Transverse colon (tissue), 4 donors: Measurements from ENCODE around the gene BRK1. TPM values are rescaled to one million over a fixed set of nuclear protein-coding genes. Genes with fewer than 3 reads are reported as not detected.
"Not testable (repeated sequence)": the region's sequence is repeated elsewhere in the genome, so short reads cannot be mapped to it uniquely, and the experiment has no call there.

Experiments used
- DNase-seq: peaks from one replicate; pipeline ENCODE4 v3.0.0-alpha.2; 2019
- H3K27ac ChIP-seq, 4 donors: fragments of 200-600 bp; sonication (generic); 2 replicates each; pipeline ENCODE4 v1.5.1; 2016 to 2018; ENCODE audit warnings: inconsistent platforms in 4 of 4
- H3K27me3 ChIP-seq: fragments of 200-600 bp; sonication (generic); 2 replicates; pipeline ENCODE4 v1.5.1; 2017; ENCODE audit warnings: inconsistent platforms
- H3K36me3 ChIP-seq, 4 donors: fragments of 200-600 bp; sonication (generic); 2 replicates each; pipeline ENCODE4 v1.5.1; 2017 to 2019; ENCODE audit warnings: inconsistent platforms in 4 of 4
- H3K4me1 ChIP-seq, 4 donors: fragments of 200-600 bp; sonication (generic); 2 replicates each; pipeline ENCODE4 v1.5.1; 2017 to 2020; ENCODE audit warnings: inconsistent platforms in 4 of 4
- H3K4me3 ChIP-seq, 4 donors: fragments of 200-600 bp; sonication (generic); 1 replicate in 1 of 4; 2 replicates in 3 of 4; pipeline versions ENCODE4 v1.5.1 to v1.6.1; 2017 to 2019; ENCODE audit warnings: inconsistent platforms in 4 of 4
- H3K9me3 ChIP-seq, 2 donors: fragments of 200-600 bp; sonication (generic); 2 replicates each; pipeline ENCODE4 v1.5.1; 2017 to 2019; ENCODE audit warnings: inconsistent platforms in 2 of 2
- EP300 ChIP-seq: sonication (generic); formaldehyde crosslinking; IDR thresholded peaks from one replicate; pipeline ENCODE4 v1.6.1; 2017; ENCODE audit warnings: antibody characterized with exemption, low read depth
- POLR2A ChIP-seq: fragments of 450-650 bp; IDR thresholded peaks from one replicate; pipeline ENCODE4 v1.6.1; 2016; ENCODE audit warnings: antibody characterized with exemption, mild to moderate bottlenecking, moderate library complexity
- POLR2AphosphoS5 ChIP-seq, 3 donors: sonication (generic); formaldehyde crosslinking; IDR thresholded peaks; one replicate each; pipeline ENCODE4 v1.6.1; 2016; ENCODE audit warnings: antibody characterized with exemption in 3 of 3
- WGBS, 2 donors: methylation state at CpG; one replicate each; pipeline ENCODE4 v1.1.5; 2018; ENCODE audit warnings: low coverage in 1 of 2; 5-methylcytosine and 5-hydroxymethylcytosine counted together
- in situ Hi-C, 4 donors: fragments of 200-750 bp; cut with MboI; loops; one replicate each; pipeline versions ENCODE4 v1.15.0 to v1.15.1; 2017; ENCODE audit warnings: low sequenced_read_pairs in 3 of 4, low pct_ligation_motif_present in 1 of 4, low pct_unique_long_range_greater_than_20kb in 1 of 4
- intact Hi-C: fragments of 100-400 bp; cut with DNase I; formaldehyde crosslinking; loops from one replicate; pipeline ENCODE4 v1.15.1; 2023; ENCODE audit warnings: low total_unique reads
- total RNA-seq, 4 donors: library from RNA; depleted of rRNA; stranded (reverse); fragments of >200 nt; gene quantifications; one replicate each; pipeline ENCODE4 v1.1.0, GENCODE V29; 2016
- TF ChIP-seq, protein P1 (sequence below), 5 experiments: fragments of 200-600 bp in 3 of 5; fragments of 450-650 bp in 2 of 5; sonication (generic) in 3 of 5; IDR thresholded peaks; 1 replicate in 2 of 5; 2 replicates in 3 of 5; pipeline ENCODE4 v1.5.1; 2016 to 2017; ENCODE audit warnings: antibody characterized with exemption in 5 of 5, inconsistent platforms in 3 of 5, mild to moderate bottlenecking in 2 of 5, moderate library complexity in 1 of 5

Gene BRK1
- total RNA-seq, 4 donors from 2014 or later: 37.0 to 88.8 (median 72.5) TPM

DNA sequence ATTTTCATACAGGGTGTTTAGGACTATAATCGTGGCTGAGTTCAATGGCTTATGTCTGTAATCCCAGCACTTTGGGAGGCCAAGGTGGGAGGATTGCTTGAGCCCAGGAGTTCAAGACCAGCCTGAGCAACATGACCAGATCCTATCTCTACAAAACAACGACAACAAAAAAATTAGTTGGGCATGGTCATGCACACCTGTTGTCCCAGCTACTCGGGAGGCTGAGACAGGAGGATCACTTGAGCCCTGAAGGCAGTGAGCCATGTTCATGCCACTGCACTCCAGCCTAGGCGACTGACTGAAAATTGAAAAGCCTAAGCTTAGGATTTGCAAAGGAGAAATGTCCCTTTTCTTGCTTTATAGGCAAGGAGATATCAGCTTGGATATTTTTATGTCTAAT lies 1.5 kb downstream of the BRK1 start:
- in situ Hi-C loops: no loop called here
- H3K9me3 ChIP-seq: no peaks in the 10 kb centered on the region
- TF ChIP-seq EP300: no peak
- TF ChIP-seq, protein P1, sequence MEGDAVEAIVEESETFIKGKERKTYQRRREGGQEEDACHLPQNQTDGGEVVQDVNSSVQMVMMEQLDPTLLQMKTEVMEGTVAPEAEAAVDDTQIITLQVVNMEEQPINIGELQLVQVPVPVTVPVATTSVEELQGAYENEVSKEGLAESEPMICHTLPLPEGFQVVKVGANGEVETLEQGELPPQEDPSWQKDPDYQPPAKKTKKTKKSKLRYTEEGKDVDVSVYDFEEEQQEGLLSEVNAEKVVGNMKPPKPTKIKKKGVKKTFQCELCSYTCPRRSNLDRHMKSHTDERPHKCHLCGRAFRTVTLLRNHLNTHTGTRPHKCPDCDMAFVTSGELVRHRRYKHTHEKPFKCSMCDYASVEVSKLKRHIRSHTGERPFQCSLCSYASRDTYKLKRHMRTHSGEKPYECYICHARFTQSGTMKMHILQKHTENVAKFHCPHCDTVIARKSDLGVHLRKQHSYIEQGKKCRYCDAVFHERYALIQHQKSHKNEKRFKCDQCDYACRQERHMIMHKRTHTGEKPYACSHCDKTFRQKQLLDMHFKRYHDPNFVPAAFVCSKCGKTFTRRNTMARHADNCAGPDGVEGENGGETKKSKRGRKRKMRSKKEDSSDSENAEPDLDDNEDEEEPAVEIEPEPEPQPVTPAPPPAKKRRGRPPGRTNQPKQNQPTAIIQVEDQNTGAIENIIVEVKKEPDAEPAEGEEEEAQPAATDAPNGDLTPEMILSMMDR (IDR thresholded peaks at IDR 0.05): no peak
- no peak for TF ChIP-seq POLR2AphosphoS5 (IDR thresholded peaks at IDR 0.05)
- no peak for TF ChIP-seq POLR2A
- no peaks in the 10 kb centered on the region for H3K36me3 ChIP-seq
- intact Hi-C loops: no loop called here
- DNase-seq: no peak
- no peak overlapping the region for H3K27ac ChIP-seq
- H3K4me3 ChIP-seq: peak overlapping the region in 1 of 4 donors; percentile 88
- H3K27me3 ChIP-seq: no peaks in the 10 kb centered on the region
- 84 to 91% methylated on average over 4 of the region's 4 CpGs for WGBS, 2 donors
- peaks cover 6 to 23% (median 16%) of the 10 kb centered on the region in 4 donors for H3K4me1 ChIP-seq

DNA sequence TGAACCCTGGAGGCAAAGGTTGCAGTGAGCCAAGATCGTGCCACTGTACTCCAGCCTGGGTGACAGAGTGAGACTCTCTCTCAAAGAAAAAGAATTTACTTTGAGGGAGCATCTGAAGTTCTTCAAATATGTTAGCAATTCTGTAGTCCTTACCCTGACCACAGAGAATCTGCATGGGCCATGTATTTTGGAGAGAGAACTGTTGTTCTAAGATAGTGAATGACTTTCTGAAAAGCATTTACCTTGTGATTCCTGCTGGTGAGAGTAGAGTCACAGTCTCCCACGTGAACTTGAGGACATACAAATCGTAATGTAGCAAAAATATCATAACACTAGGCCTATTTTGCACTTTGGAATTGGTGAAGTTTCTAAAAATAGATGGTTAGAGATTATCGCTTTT lies 3.9 kb downstream of the BRK1 start:
- WGBS, 2 donors: 76 to 85% methylated on average over 4 of the region's 4 CpGs
- peaks cover 6 to 23% (median 16%) of the 10 kb centered on the region in 4 donors for H3K4me1 ChIP-seq
- TF ChIP-seq POLR2A (no peak), EP300 (no peak), POLR2AphosphoS5 (IDR thresholded peaks at IDR 0.05) (no peak)
- TF ChIP-seq, protein P1 (IDR thresholded peaks at IDR 0.05): no peak
- in situ Hi-C loops (no loop called here), intact Hi-C loops (no loop called here)
- H3K27ac ChIP-seq: no peak overlapping the region
- no peak for DNase-seq
- no peaks in the 10 kb centered on the region for H3K9me3 ChIP-seq
- no peaks in the 10 kb centered on the region for H3K36me3 ChIP-seq
- H3K27me3 ChIP-seq: no peaks in the 10 kb centered on the region
- H3K4me3 ChIP-seq: no peak overlapping the region

DNA sequence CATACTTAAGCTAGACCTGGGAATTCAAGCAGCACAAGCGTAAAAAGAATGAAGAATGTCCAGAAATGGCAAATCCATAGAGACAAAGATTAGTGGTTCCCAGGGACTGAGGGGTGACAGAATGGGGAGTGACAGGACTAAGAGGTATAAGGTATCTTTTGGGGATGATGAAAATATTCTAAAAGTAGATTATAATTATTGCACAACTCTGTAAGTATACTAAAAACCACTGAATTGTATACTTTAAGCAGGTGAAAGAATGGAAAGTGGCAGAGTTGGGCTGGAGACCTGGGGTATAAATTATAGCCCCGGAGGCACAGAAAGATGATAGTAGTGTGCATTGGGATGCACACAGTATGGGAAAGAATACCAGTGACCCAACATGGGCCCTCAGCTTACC lies 5.6 kb downstream of the BRK1 start:
- intact Hi-C loops: no loop called here
- peaks cover 0 to 13% (median 4%) of the 10 kb centered on the region in 4 donors for H3K36me3 ChIP-seq
- DNase-seq: no peak
- whole genome bisulfite sequencing, 2 donors: 92 to 95% methylated on average over 2 of the region's 2 CpGs
- in situ Hi-C loops: no loop called here
- no peak overlapping the region for H3K4me3 ChIP-seq
- H3K27me3 ChIP-seq: no peaks in the 10 kb centered on the region
- no peak for TF ChIP-seq EP300
- no peak for TF ChIP-seq POLR2A
- TF ChIP-seq, protein P1 (IDR thresholded peaks at IDR 0.05): no peak
- TF ChIP-seq POLR2AphosphoS5 (IDR thresholded peaks at IDR 0.05): no peak
- H3K27ac ChIP-seq: no peak overlapping the region
- H3K9me3 ChIP-seq: no peaks in the 10 kb centered on the region
- H3K4me1 ChIP-seq: peaks cover 6 to 19% (median 14%) of the 10 kb centered on the region in 4 donors

DNA sequence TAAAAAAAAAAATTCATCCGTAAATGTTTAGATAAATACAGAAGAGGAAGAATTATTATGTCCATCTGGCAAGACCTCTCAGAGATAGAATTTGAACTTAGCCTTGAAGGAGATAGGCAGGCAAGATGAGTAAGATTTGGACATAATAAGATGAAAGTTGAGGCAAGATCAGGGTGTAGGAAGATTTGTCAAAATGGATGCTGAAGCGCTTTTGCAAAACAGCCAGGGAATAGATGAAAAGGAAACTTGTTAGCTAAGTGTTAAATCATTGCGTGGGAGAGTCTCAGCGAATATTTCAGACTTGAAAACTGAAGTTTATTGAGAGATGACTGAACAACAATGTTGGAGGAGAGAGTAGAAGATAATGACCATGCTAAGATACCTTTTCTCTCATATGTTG lies 7.2 kb downstream of the BRK1 start:
- Histone ChIP-seq H3K4me3 (no peak overlapping the region), H3K27ac (no peak overlapping the region), H3K36me3 (peaks cover 0 to 24% (median 11%) of the 10 kb centered on the region in 4 donors), H3K9me3 (no peaks in the 10 kb centered on the region), H3K27me3 (no peaks in the 10 kb centered on the region), H3K4me1 (peaks cover 0 to 3% (median under 1%) of the 10 kb centered on the region in 4 donors)
- no peak for DNase-seq
- in situ Hi-C loops: no loop called here
- intact Hi-C loops: no loop called here
- WGBS, 2 donors: 80 to 90% methylated on average over 3 to 4 of the region's 4 CpGs
- TF ChIP-seq, protein P1 (IDR thresholded peaks at IDR 0.05): no peak
- TF ChIP-seq POLR2AphosphoS5 (IDR thresholded peaks at IDR 0.05): no peak
- TF ChIP-seq EP300: no peak
- no peak for TF ChIP-seq POLR2A

DNA sequence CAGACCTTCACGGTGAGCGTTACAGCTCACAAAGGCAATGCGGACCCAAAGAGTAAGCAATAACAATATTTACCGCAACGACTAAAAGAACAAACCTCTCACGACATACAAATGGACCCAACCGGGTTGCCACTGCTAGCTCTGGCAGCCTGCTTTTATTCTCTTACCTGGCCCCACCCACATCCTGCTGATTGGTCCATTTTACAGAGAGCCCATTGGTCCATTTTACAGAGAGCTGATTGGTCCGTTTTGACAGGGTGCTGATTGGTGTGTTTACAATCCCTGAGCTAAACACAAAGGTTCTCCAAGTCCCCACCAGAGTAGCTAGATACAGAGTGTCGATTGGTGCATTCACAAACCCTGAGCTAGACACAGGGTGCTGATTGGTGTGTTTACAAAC lies 20.4 kb downstream of the BRK1 start:
- H3K27me3 ChIP-seq, H3K4me3 ChIP-seq, DNase-seq, H3K4me1 ChIP-seq, in situ Hi-C loops, H3K9me3 ChIP-seq, H3K36me3 ChIP-seq, intact Hi-C loops, H3K27ac ChIP-seq: not testable (repeated sequence)
- WGBS, 2 donors: 95% methylated on average over 9 of the region's 9 CpGs; no CpG with 5 or more reads in 1 of the 2 donors
